ENCODE data around the gene DNAJC22. TPM values are rescaled to one million over a fixed set of nuclear protein-coding genes. Genes with fewer than 3 reads are reported as not detected.
A peak's percentile ranks its signal among the peaks of the same experiment; 100 is the strongest.

The DNAJC22 gene
- total RNA-seq, 1 donor from 2014 or later, result 0.26 TPM

DNA sequence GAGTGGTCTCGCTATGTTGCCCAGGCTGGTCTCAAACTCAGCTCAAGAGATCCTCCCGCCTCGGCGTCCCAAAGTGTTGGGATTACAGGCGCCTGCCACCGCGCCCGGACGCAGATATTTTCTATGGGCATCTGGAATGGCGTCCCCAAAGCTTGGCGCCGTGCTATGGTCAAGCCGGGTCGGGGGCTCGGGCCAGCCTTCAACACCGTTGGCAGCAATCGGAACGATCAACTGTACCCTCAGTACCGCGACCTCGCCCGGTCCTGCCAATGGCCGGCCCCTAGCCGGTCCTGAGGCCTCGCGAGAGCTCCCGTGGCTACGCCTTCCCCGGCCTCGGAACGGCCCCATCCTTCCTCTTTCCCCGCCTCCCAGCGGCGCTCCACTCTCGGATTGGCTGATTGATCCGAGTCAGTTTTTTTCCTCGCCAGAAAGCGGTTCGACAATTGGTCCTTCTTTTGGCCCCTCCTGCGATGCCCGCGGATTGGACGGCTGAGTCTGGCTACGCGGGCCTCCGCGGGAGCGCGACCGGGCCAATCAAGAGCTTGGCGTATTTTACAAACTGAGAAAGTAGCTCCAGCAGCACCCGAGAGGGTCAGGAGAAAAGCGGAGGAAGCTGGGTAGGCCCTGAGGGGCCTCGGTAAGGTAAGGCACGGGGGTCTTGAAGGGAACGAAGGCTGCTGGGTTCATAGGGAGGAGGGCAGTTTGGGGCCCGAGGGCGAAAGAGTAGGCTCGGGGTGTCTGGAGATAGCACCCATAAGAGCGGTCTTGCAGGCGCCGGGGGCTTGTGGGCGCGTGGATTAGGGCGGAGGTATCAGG is 23.8 kb upstream of the DNAJC22 start, which contains the start of gene TROAP:
Gene TROAP (plus strand): TSS at position 548 of the 816 bp plus-strand sequence. CDS start 354 bp downstream, outside the sequence.
- DNase-seq (ENCODE audit: low read depth) (peak; percentile 96), FAIRE-seq (no peak)
- TF ChIP-seq, protein P1, sequence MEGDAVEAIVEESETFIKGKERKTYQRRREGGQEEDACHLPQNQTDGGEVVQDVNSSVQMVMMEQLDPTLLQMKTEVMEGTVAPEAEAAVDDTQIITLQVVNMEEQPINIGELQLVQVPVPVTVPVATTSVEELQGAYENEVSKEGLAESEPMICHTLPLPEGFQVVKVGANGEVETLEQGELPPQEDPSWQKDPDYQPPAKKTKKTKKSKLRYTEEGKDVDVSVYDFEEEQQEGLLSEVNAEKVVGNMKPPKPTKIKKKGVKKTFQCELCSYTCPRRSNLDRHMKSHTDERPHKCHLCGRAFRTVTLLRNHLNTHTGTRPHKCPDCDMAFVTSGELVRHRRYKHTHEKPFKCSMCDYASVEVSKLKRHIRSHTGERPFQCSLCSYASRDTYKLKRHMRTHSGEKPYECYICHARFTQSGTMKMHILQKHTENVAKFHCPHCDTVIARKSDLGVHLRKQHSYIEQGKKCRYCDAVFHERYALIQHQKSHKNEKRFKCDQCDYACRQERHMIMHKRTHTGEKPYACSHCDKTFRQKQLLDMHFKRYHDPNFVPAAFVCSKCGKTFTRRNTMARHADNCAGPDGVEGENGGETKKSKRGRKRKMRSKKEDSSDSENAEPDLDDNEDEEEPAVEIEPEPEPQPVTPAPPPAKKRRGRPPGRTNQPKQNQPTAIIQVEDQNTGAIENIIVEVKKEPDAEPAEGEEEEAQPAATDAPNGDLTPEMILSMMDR (IDR thresholded peaks at IDR 0.05; ENCODE audit: insufficient read depth, low read length, severe bottlenecking), result no peak
- Histone ChIP-seq H3K4me3 (ENCODE audit: low read depth, low read length) (peak within 1 kb of the TSS; percentile 68), H3K27me3 (ENCODE audit: control insufficient read depth, insufficient read depth, low read length) (no peaks in the 10 kb centered on the region), H3K36me3 (ENCODE audit: control insufficient read depth, insufficient read depth, low read length) (peaks cover 6% of the 10 kb centered on the region)

DNA sequence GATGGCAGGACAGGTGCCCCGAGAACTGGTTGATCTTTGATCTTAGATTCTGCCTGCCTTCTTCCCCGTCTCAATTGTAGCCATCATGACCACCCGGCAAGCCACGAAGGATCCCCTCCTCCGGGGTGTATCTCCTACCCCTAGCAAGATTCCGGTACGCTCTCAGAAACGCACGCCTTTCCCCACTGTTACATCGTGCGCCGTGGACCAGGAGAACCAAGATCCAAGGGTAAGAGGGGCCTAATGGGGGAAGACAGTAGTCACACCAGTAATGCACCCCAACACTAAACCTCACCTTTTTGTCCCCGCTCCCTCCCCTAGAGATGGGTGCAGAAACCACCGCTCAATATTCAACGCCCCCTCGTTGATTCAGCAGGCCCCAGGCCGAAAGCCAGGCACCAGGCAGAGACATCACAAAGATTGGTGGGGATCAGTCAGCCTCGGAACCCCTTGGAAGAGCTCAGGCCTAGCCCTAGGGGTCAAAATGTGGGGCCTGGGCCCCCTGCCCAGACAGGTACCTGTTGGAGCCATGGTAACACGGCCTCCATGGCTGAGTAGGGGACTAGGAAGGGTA is 23.1 kb upstream of the DNAJC22 start:
- no peak for FAIRE-seq
- DNase-seq (ENCODE audit: low read depth), result no peak
- Histone ChIP-seq H3K4me3 (ENCODE audit: low read depth, low read length) (peak overlapping the region; percentile 58), H3K36me3 (ENCODE audit: control insufficient read depth, insufficient read depth, low read length) (peaks cover 6% of the 10 kb centered on the region), H3K27me3 (ENCODE audit: control insufficient read depth, insufficient read depth, low read length) (no peaks in the 10 kb centered on the region)
- TF ChIP-seq, protein P1 (IDR thresholded peaks at IDR 0.05; ENCODE audit: insufficient read depth, low read length, severe bottlenecking), result no peak

DNA sequence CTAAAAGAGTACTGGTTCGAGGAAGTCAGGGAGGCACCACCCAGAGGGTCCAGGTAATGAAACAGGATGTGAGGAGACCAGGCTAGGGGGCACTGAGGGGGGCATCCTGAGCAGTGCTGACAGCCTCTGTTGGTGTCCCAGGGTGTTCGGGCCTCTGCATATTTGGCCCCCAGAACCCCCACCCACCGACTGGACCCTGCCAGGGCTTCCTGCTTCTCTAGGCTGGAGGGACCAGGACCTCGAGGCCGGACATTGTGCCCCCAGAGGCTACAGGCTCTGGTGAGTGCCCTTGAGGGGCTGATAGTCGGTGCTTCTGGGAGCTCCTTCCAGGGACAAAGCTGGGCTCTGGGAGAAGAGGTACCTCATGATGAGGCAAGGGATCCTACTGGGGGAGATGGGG is 21.1 kb upstream of the DNAJC22 start:
- Histone ChIP-seq H3K4me3 (ENCODE audit: low read depth, low read length) (no peak overlapping the region), H3K27me3 (ENCODE audit: control insufficient read depth, insufficient read depth, low read length) (no peaks in the 10 kb centered on the region), H3K36me3 (ENCODE audit: control insufficient read depth, insufficient read depth, low read length) (peaks cover 8% of the 10 kb centered on the region)
- TF ChIP-seq, protein P1 (IDR thresholded peaks at IDR 0.05; ENCODE audit: insufficient read depth, low read length, severe bottlenecking), result no peak
- FAIRE-seq (no peak), DNase-seq (ENCODE audit: low read depth) (no peak)

DNA sequence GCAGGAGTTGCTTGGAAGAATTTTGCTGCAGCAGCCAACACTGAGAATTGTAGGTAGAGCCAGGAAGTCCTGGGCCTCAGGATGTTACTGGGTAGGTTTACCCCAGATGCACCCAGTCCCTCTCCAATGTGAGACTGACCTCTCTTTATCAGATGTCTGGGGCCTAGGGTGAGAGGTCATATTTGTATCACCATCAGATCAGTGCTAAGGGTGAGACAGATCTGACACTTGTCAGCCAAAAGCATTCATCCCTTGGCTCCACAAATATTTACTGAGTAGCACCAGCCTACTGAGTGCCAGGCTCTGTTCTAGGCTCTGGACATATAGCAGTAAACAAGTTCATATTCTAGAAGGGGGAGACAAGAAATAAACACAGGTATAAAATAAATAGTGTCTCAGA is 19.3 kb upstream of the DNAJC22 start:
- Histone ChIP-seq H3K36me3 (ENCODE audit: control insufficient read depth, insufficient read depth, low read length) (peaks cover 8% of the 10 kb centered on the region), H3K27me3 (ENCODE audit: control insufficient read depth, insufficient read depth, low read length) (peaks cover 2% of the 10 kb centered on the region), H3K4me3 (ENCODE audit: low read depth, low read length) (no peak overlapping the region)
- TF ChIP-seq, protein P1 (IDR thresholded peaks at IDR 0.05; ENCODE audit: insufficient read depth, low read length, severe bottlenecking), result no peak
- no peak for FAIRE-seq
- DNase-seq (ENCODE audit: low read depth), result no peak

DNA sequence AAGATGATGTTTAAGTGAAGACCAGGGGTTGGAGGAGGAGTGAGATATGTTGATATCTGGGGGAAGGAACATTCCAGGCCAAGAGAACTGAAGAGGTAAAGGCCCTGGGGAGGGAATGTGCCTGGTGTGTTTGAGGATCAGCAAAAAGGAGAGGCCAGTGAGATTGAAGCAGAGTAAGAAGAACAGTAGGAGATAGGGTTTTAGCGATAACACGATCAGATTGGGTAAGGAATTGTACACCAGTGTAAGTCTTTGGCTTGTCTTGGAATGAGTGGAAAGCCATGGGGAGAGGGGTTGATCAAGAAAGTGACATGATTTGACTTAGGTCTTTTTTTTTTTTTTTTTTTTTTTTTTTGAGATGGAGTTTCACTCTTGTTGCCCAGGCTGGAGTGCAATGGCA is 18.8 kb upstream of the DNAJC22 start:
- Histone ChIP-seq H3K36me3 (ENCODE audit: control insufficient read depth, insufficient read depth, low read length) (peaks cover 8% of the 10 kb centered on the region), H3K27me3 (ENCODE audit: control insufficient read depth, insufficient read depth, low read length) (peaks cover 4% of the 10 kb centered on the region), H3K4me3 (ENCODE audit: low read depth, low read length) (no peak overlapping the region)
- DNase-seq (ENCODE audit: low read depth), result no peak
- no peak for FAIRE-seq
- TF ChIP-seq, protein P1 (IDR thresholded peaks at IDR 0.05; ENCODE audit: insufficient read depth, low read length, severe bottlenecking), result no peak
